ENCODE results near the gene FOXP1.

- TF ChIP-seq CTCF (conservative IDR thresholded peaks at IDR 0.05 in 1 of 2, IDR thresholded peaks at IDR 0.05 in 1 of 2; ENCODE audit: low read depth in 1 of 2, low read length in 2 of 2): no peak
- no peak for TF ChIP-seq EZH2 (IDR thresholded peaks at IDR 0.05; ENCODE audit: low read length, missing control alignments)
These were observed 407.7 kb downstream of the FOXP1 start for GRCh38 chr3:71175691-71176365.

Data from fibroblast of lung (primary cell).